B cell (primary cell): ENCODE results near the gene USP17L5. TPM values are rescaled to one million over a fixed set of nuclear protein-coding genes. Genes with fewer than 3 reads are reported as not detected.

ENCODE experiments used
- polyA plus RNA-seq: library from polyadenylated mRNA; depleted of rRNA; stranded (reverse); fragments of >200 nt; gene quantifications from 2 replicates; pipeline ENCODE4 v1.2.3, GENCODE V29; 2012
- total RNA-seq, 2 donors: library from RNA; stranded (reverse); fragments of 120-200 nt in 1 of 2; gene quantifications; 1 replicate in 1 of 2; 2 replicates in 1 of 2; pipeline versions ENCODE4 v1.2.3 to v1.2.4, GENCODE V29; 2013 to 2022

Gene USP17L5
- total and polyA plus RNA-seq, 2 donors (not counting 1 experiment from before 2014, with no cell fraction given), result not detected

Other genes starting within 250 kb of the USP17L5 start
- gene FAM90A26, start 169.0 kb upstream of the USP17L5 start, total RNA-seq, result not detected in 2 replicates
- 0.04 TPM in 1 of 2 replicates, not detected in the other for gene FAM90A26, start 169.0 kb upstream of the USP17L5 start, polyA plus RNA-seq
- gene USP17L10, start 128.7 kb upstream of the USP17L5 start, total RNA-seq, result not detected in 2 replicates
- not detected in 2 replicates for gene USP17L10, start 128.7 kb upstream of the USP17L5 start, polyA plus RNA-seq
- gene USP17L11, start 124.0 kb upstream of the USP17L5 start, total RNA-seq, result not detected in 2 replicates
- gene USP17L11, start 124.0 kb upstream of the USP17L5 start, polyA plus RNA-seq, result not detected in 2 replicates
- not detected in 2 replicates for gene USP17L12, start 119.3 kb upstream of the USP17L5 start, total RNA-seq
- not detected in 2 replicates for gene USP17L12, start 119.3 kb upstream of the USP17L5 start, polyA plus RNA-seq
- gene USP17L13, start 114.5 kb upstream of the USP17L5 start, total RNA-seq, result not detected in 2 replicates
- gene USP17L13, start 114.5 kb upstream of the USP17L5 start, polyA plus RNA-seq, result not detected in 2 replicates
- not detected in 2 replicates for gene USP17L15, start 105.0 kb upstream of the USP17L5 start, total RNA-seq
- gene USP17L15, start 105.0 kb upstream of the USP17L5 start, polyA plus RNA-seq, result not detected in 2 replicates
- not detected in 2 replicates for gene USP17L17, start 95.5 kb upstream of the USP17L5 start, total RNA-seq
- gene USP17L17, start 95.5 kb upstream of the USP17L5 start, polyA plus RNA-seq, result not detected in 2 replicates
- not detected in 2 replicates for gene USP17L18, start 90.8 kb upstream of the USP17L5 start, total RNA-seq
- gene USP17L18, start 90.8 kb upstream of the USP17L5 start, polyA plus RNA-seq, result not detected in 2 replicates
- not detected in 2 replicates for gene USP17L19, start 86.0 kb upstream of the USP17L5 start, total RNA-seq
- not detected in 2 replicates for gene USP17L19, start 86.0 kb upstream of the USP17L5 start, polyA plus RNA-seq
- gene USP17L20, start 81.3 kb upstream of the USP17L5 start, total RNA-seq, result not detected in 2 replicates
- not detected in 2 replicates for gene USP17L20, start 81.3 kb upstream of the USP17L5 start, polyA plus RNA-seq
- not detected in 2 replicates for gene USP17L21, start 76.5 kb upstream of the USP17L5 start, total RNA-seq
- gene USP17L21, start 76.5 kb upstream of the USP17L5 start, polyA plus RNA-seq, result not detected in 2 replicates
- gene USP17L22, start 71.8 kb upstream of the USP17L5 start, total RNA-seq, result not detected in 2 replicates
- not detected in 2 replicates for gene USP17L22, start 71.8 kb upstream of the USP17L5 start, polyA plus RNA-seq
- not detected in 2 replicates for gene USP17L24, start 14.2 kb upstream of the USP17L5 start, total RNA-seq
- gene USP17L24, start 14.2 kb upstream of the USP17L5 start, polyA plus RNA-seq, result not detected in 2 replicates
- gene USP17L25, start 9.5 kb upstream of the USP17L5 start, total RNA-seq, result not detected in 2 replicates
- not detected in 2 replicates for gene USP17L25, start 9.5 kb upstream of the USP17L5 start, polyA plus RNA-seq
- gene USP17L26, start 4.7 kb upstream of the USP17L5 start, total RNA-seq, result not detected in 2 replicates
- not detected in 2 replicates for gene USP17L26, start 4.7 kb upstream of the USP17L5 start, polyA plus RNA-seq
- not detected in 2 replicates for gene USP17L27, start 4.7 kb downstream of the USP17L5 start, total RNA-seq
- not detected in 2 replicates for gene USP17L27, start 4.7 kb downstream of the USP17L5 start, polyA plus RNA-seq
- not detected in 2 replicates for gene USP17L28, start 9.5 kb downstream of the USP17L5 start, total RNA-seq
- gene USP17L28, start 9.5 kb downstream of the USP17L5 start, polyA plus RNA-seq, result not detected in 2 replicates
- gene USP17L29, start 14.2 kb downstream of the USP17L5 start, total RNA-seq, result not detected in 2 replicates
- not detected in 2 replicates for gene USP17L29, start 14.2 kb downstream of the USP17L5 start, polyA plus RNA-seq
- gene USP17L30, start 23.7 kb downstream of the USP17L5 start, total RNA-seq, result not detected in 2 replicates
- not detected in 2 replicates for gene USP17L30, start 23.7 kb downstream of the USP17L5 start, polyA plus RNA-seq
- gene DEFB131A, start 105.0 kb downstream of the USP17L5 start, total RNA-seq, result not detected in 2 replicates
- gene DEFB131A, start 105.0 kb downstream of the USP17L5 start, polyA plus RNA-seq, result not detected in 2 replicates